ENCODE data around the gene DMPK.

Gene DMPK

GRCh38 chr19:45825263-45825605 is 42.9 kb upstream of the DMPK start:
- no peak for TF ChIP-seq CTCF (IDR thresholded peaks at IDR 0.05; ENCODE audit: low read depth, low read length)
- H3K4me3 ChIP-seq (ENCODE audit: low read depth, low read length): no peak overlapping the region

GRCh38 chr19:45824531-45825262 is 42.4 kb upstream of the DMPK start:
- TF ChIP-seq CTCF (IDR thresholded peaks at IDR 0.05; ENCODE audit: low read depth, low read length): no peak

GRCh38 chr19:45824041-45824471 is 41.8 kb upstream of the DMPK start:
- TF ChIP-seq CTCF (IDR thresholded peaks at IDR 0.05; ENCODE audit: low read depth, low read length): no peak
- no peak overlapping the region for H3K4me3 ChIP-seq (ENCODE audit: low read depth, low read length)

More at GRCh38 chr19:45824531-45825262, 42.4 kb upstream of the DMPK start:
- no peak overlapping the region for H3K4me3 ChIP-seq (ENCODE audit: low read depth, low read length)

- TF ChIP-seq CTCF (IDR thresholded peaks at IDR 0.05; ENCODE audit: low read depth, low read length): no peak
- no peak overlapping the region for H3K4me3 ChIP-seq (ENCODE audit: low read depth, low read length)
Measured at GRCh38 chr19:45823182-45823581, 40.9 kb upstream of the DMPK start.

GRCh38 chr19:45822716-45823115 is 40.4 kb upstream of the DMPK start:
- no peak overlapping the region for H3K4me3 ChIP-seq (ENCODE audit: low read depth, low read length)
- TF ChIP-seq CTCF (IDR thresholded peaks at IDR 0.05; ENCODE audit: low read depth, low read length): no peak

- H3K4me3 ChIP-seq (ENCODE audit: low read depth, low read length): no peak overlapping the region
- TF ChIP-seq CTCF (IDR thresholded peaks at IDR 0.05; ENCODE audit: low read depth, low read length): no peak
Measured at GRCh38 chr19:45821570-45821969, 39.3 kb upstream of the DMPK start.

GRCh38 chr19:45821103-45821521 is 38.8 kb upstream of the DMPK start:
- no peak for TF ChIP-seq CTCF (IDR thresholded peaks at IDR 0.05; ENCODE audit: low read depth, low read length)

More at GRCh38 chr19:45821103-45821521, 38.8 kb upstream of the DMPK start:
- H3K4me3 ChIP-seq (ENCODE audit: low read depth, low read length): no peak overlapping the region
